Activated CD4-positive, alpha-beta T cell treated with anti-CD3 and anti-CD28 coated beads for 1 hour (primary cell): ENCODE measurements around the gene KCNH1.

Source experiments
- DNase-seq: peaks from one replicate; pipeline ENCODE4 v3.0.0-alpha.2; 2020

The KCNH1 gene

GRCh38 chr1:210850556-210850955 lies 283.4 kb downstream of the KCNH1 start:
- DNase-seq, result no peak

- DNase-seq, result no peak
Observed at GRCh38 chr1:210848474-210848873, 285.5 kb downstream of the KCNH1 start.

GRCh38 chr1:210841926-210842625 lies 291.9 kb downstream of the KCNH1 start:
- no peak for DNase-seq

- DNase-seq, result no peak
Observed at GRCh38 chr1:210830034-210831028, 303.6 kb downstream of the KCNH1 start.

- DNase-seq, result no peak
Observed at GRCh38 chr1:210828996-210829596, 304.9 kb downstream of the KCNH1 start.

- DNase-seq, result no peak
Observed at GRCh38 chr1:210827481-210827880, 306.5 kb downstream of the KCNH1 start.

- DNase-seq, result no peak
Observed at GRCh38 chr1:210826686-210827085, 307.3 kb downstream of the KCNH1 start.

- no peak for DNase-seq
Observed at GRCh38 chr1:210822932-210823331, 311.0 kb downstream of the KCNH1 start.

- DNase-seq, result no peak
Observed at GRCh38 chr1:210822241-210822640, 311.7 kb downstream of the KCNH1 start.

- no peak for DNase-seq
Observed at GRCh38 chr1:210821615-210822014, 312.3 kb downstream of the KCNH1 start.

GRCh38 chr1:210819266-210819665 lies 314.7 kb downstream of the KCNH1 start:
- no peak for DNase-seq

GRCh38 chr1:210817385-210818275 lies 316.3 kb downstream of the KCNH1 start:
- no peak for DNase-seq

- no peak for DNase-seq
Observed at GRCh38 chr1:210815641-210816550, 318.1 kb downstream of the KCNH1 start.

GRCh38 chr1:210814382-210815123 lies 319.4 kb downstream of the KCNH1 start:
- DNase-seq, result no peak

- no peak for DNase-seq
Observed at GRCh38 chr1:210801501-210801900, 332.4 kb downstream of the KCNH1 start.

- no peak for DNase-seq
Observed at GRCh38 chr1:210800756-210801155, 333.2 kb downstream of the KCNH1 start.

- DNase-seq, result no peak
Observed at GRCh38 chr1:210800301-210800700, 333.6 kb downstream of the KCNH1 start.

GRCh38 chr1:210797422-210797821 lies 336.5 kb downstream of the KCNH1 start:
- DNase-seq, result no peak

GRCh38 chr1:210796421-210796820 lies 337.5 kb downstream of the KCNH1 start:
- DNase-seq, result no peak

GRCh38 chr1:210794445-210794844 lies 339.5 kb downstream of the KCNH1 start:
- DNase-seq, result no peak
